Activated CD8-positive, alpha-beta memory T cell treated with anti-CD3 and anti-CD28 coated beads, Interleukin-2, amount 50 U/mL, for 24 hours (primary cell): ENCODE measurements around the gene RIMS1.

Source experiments
- DNase-seq: peaks from one replicate; pipeline ENCODE4 v3.0.0-alpha.2; 2020; ENCODE audit errors: extremely low read depth

Gene RIMS1

DNA sequence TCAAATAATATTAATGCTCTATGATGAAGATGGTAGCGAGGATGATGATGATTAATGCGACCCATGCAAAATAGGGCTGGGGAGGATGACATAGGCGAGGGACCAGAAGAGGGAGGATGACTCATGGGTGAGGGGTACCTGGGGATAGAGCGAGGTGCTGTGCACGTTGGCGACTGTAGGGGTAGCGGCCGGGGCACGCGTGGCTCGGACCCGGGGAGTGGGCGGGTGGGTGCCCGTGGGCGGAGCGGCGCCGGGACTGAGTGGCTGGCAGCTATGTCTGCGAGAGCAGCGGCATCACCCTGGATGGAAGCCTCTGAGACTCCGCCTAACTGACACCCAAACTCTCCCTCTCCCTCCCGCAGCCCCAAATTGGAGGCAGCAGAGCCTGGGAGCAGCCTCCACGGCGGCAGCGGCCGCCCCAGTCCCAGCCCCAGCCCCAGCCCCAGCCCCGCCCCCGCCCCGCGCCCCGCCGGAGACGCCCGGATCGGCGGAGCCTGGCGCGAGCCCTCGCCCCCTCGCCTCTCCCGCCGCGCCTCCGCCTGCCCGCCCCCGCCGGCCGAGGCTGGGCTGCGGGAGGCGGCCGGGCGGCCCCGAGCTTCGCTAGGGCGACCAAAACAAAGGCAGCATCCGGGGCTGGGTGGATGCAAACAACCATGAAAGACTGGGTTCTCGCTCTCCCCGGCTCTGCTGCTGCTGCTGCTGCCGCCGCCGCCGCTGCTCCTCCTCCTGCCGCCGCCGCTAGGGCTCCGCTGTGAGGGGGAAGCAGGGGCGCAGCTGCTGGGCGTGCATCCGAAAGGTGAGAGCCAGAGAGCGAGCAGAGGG lies at the start of gene RIMS1:
TSS of gene RIMS1 (plus strand) at position 367 of the 822 bp plus-strand sequence. CDS start 474 bp downstream, outside the sequence.
- no peak for DNase-seq

DNA sequence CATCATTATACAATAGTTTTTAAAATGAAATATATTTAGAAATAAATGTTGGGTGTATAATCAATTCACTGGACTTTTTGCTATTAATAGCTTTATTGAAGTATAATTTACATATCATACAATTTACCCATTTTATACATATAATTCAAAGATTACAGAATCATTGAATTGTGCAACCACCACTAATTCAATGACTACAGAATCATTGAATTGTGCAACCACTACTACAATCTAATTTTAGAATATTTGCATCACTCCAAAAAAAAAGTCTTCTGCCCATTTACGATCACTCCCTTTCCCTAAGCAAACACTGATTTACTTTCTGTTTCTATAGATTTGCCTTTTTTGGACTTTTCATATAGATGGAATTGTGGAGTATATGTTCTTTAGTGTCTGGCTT lies 35.1 kb upstream of the RIMS1 start:
- no peak for DNase-seq

DNA sequence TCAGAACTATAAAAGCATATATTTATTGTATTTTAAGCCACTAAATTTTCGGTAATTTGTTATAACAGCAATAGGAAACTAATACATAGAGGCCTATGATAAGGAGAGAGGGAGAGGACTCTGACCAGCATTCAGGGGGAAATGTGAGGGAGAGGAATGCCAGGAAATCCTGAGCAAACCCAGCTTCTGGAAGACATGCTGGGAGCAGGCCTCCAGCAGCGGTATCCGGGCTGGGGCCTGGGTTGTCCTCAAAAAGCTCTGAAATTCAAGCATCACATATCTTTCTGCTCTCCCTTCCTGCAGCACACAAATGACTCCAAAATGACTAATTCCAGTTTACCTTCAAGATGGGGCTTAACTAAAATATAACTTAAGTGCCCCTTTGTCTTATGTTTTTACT lies 33.4 kb upstream of the RIMS1 start:
- no peak for DNase-seq

GRCh38 chr6:71855406-71855805 lies 30.9 kb upstream of the RIMS1 start:
- DNase-seq = no peak

- DNase-seq = no peak
Observed at GRCh38 chr6:71879016-71879415, 7.3 kb upstream of the RIMS1 start.

GRCh38 chr6:71887006-71887743 lies 825 bp downstream of the RIMS1 start:
- DNase-seq = no peak

- DNase-seq = no peak
Observed at GRCh38 chr6:71887744-71888230, 1.4 kb downstream of the RIMS1 start.

DNA sequence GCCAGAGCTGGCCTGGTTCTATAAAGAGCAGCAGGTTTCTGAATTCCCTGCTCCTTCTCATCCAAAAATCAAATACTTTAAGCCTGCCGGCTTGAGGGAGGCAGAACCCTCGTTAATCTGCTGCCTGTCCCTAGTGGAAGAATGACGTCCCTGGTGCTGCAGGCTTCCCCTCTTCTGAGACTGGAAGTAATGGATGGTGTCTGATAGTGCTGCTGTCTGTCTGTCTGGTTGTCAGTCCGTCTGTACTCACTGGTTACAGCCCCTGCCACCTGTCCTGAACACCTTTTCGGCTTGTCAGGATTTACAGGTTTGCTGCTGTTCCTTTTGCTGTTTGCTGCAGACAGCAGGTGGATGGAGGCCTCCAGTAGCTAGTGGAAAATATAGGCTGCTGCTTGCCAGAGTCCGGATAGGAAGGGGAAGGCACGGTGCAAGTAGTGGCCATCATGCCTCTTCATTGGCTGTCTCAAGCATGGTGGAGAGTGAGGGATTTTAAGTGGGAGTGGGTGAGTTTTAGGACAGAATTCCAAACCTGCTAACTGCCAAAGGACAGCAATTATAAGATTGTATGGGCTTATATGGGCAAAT lies 2.5 kb downstream of the RIMS1 start:
- no peak for DNase-seq

GRCh38 chr6:71889366-71889765 lies 3.0 kb downstream of the RIMS1 start:
- no peak for DNase-seq

GRCh38 chr6:71892641-71893040 lies 6.3 kb downstream of the RIMS1 start:
- no peak for DNase-seq

GRCh38 chr6:71900642-71901041 lies 14.3 kb downstream of the RIMS1 start:
- DNase-seq = no peak

GRCh38 chr6:71902261-71902660 lies 15.9 kb downstream of the RIMS1 start:
- no peak for DNase-seq

- DNase-seq = no peak
Observed at GRCh38 chr6:71906813-71907212, 20.5 kb downstream of the RIMS1 start.

- DNase-seq = no peak
Observed at GRCh38 chr6:71908162-71908765, 21.9 kb downstream of the RIMS1 start.

DNA sequence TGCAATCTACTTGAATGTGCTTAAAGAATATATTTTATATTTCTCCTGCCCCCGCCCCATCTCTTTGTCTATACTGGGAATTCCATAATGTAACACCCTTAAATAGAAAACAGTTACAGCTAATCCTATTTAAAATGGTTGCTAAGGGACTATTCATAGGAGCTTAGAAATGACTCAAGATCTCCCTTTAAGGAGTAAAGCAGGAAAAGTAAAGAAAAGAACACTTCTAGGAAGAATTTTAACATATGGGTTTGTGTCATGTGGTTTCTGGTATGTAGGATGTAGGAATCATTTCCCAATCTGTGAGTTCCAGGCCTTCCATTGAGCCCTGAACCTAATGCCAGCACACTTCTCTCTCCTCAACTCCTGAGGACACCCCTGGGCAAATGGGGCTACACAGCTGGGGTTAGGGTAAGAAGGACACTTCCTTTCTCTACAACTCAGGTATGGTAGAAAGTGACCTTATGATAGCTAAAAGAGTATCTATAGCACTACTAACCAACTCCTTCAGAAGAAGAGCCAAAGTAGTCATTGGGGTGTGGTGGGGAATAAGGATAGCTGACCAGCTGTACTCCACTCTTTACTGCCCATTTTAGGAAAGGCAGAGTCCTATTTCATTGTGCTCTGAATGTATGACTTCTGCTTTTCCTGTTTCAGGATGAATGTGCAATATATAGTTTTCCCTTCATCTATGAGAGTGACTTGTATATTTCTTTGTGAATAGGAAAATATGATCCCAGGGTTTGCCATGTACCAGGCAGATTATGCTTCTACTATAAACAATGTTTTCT lies 27.3 kb downstream of the RIMS1 start:
- no peak for DNase-seq

DNA sequence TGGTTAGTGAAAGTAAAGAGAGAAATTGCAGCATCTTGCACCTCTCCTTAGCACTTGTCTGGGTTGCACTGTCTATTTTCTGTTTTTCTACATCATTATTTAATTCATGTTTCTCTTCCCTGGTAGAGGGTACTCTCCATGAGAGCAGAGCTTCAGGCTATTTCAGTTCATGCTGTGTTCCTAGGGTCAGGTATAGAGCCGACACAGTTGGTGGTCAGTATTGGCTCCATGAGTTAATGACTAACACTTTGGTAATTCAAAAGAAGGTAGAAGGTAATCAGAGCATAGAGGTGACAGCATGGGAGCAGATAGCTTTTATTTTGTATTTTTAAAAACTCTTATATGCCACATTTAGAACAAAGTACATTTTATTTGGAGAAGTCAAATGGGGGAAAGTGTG lies 42.7 kb downstream of the RIMS1 start:
- DNase-seq = no peak

- DNase-seq = no peak
Observed at GRCh38 chr6:71933881-71934280, 47.5 kb downstream of the RIMS1 start.

DNA sequence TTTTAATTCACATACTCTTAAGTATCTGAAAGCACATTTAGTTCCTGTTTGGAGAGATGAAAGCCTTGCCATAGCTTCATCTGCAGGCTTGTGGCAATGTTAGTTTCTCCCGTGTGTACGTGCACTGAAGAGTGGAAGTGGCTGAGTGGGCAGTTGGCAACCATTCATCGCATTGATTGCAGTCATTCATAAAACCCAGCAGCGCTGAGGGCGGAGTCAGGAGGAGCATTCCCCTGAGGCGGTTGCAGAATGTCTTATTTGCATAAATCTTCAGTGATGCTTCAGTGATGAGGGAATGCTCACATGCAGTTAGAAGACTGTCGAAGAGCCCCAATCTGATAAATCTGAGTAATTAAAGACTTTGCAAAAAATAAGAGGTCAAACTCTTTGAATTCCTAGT lies 79.1 kb downstream of the RIMS1 start:
- no peak for DNase-seq

- DNase-seq = no peak
Observed at GRCh38 chr6:71967436-71967835, 81.1 kb downstream of the RIMS1 start.

DNA sequence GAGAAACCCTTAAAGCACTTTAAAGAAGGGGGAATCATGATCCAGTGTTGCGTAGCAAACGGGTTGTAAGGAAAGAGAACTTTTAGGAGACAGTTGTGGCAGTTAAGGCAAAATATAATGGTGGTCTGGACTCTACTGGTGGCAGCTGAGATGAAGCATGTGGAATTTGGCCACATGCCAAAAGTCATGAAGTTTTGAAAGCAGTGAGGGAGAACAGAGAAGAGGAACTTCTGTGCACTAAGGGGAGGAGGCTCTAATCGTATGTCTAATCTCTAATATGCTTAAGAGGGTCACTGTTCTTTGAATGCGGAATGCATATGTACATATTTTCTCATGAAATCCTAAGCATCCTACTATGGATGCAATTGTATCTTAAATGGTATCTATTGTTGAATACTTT lies 91.5 kb downstream of the RIMS1 start:
- DNase-seq = no peak

GRCh38 chr6:71979911-71980310 lies 93.6 kb downstream of the RIMS1 start:
- DNase-seq = no peak
